ENCODE results near the gene TMEM25. TPM values are rescaled to one million over a fixed set of nuclear protein-coding genes. Genes with fewer than 3 reads are reported as not detected.
"Not testable (repeated sequence)": the region's sequence is repeated elsewhere in the genome, so short reads cannot be mapped to it uniquely, and the experiment has no call there.

Gene TMEM25
- total and polyA plus RNA-seq, 3 donors from 2014 or later: 16.4 to 46.8 (median 33.1) TPM

GRCh38 chr11:118572061-118572980 lies 41.3 kb downstream of the TMEM25 start, which contains the start of gene ARCN1:
Gene ARCN1, plus strand, starts transcription at chr11:118572409. Its CDS starts 139 bp downstream, at chr11:118572548.
- Histone ChIP-seq H3K36me3 (ENCODE audit: low read depth, missing control alignments) (no peaks in the 10 kb centered on the region), H3K4me1 (peaks cover 9% of the 10 kb centered on the region), H3K9me3 (no peaks in the 10 kb centered on the region), H3K4me3 (peak within 1 kb of the TSS; percentile 88 to 98), H3K27me3 (no peaks in the 10 kb centered on the region), H3K27ac (peak within 1 kb of the TSS; percentile 96 to 99)
- peak; percentile 87 for DNase-seq
- WGBS, 2 donors: 0 to 1% methylated on average over 14 to 46 of the region's 55 CpGs
- TF ChIP-seq POLR2A (IDR thresholded peaks at IDR 0.05) (no peak), CTCF (IDR thresholded peaks at IDR 0.05) (no peak)
- intact Hi-C loops (cut with DNase I; ENCODE audit: low total_unique reads): no loop called here

GRCh38 chr11:118572981-118573550 lies 42.1 kb downstream of the TMEM25 start:
- no peak for TF ChIP-seq POLR2A (IDR thresholded peaks at IDR 0.05)
- no peak for TF ChIP-seq CTCF (IDR thresholded peaks at IDR 0.05)

GRCh38 chr11:118574636-118575035 lies 43.6 kb downstream of the TMEM25 start:
- H3K4me1 ChIP-seq: peaks cover 9% of the 10 kb centered on the region
- intact Hi-C loops (cut with DNase I; ENCODE audit: low total_unique reads): no loop called here
- 64 to 71% methylated on average over 7 of the region's 7 CpGs for WGBS, 2 donors
- no peaks in the 10 kb centered on the region for H3K27me3 ChIP-seq
- no peaks in the 10 kb centered on the region for H3K9me3 ChIP-seq
- no peak overlapping the region for H3K27ac ChIP-seq
- TF ChIP-seq CTCF (IDR thresholded peaks at IDR 0.05) (no peak), POLR2A (IDR thresholded peaks at IDR 0.05) (no peak)
- H3K4me3 ChIP-seq: no peak overlapping the region
- DNase-seq: no peak
- no peaks in the 10 kb centered on the region for H3K36me3 ChIP-seq (ENCODE audit: low read depth, missing control alignments)

More at GRCh38 chr11:118572981-118573550, 42.1 kb downstream of the TMEM25 start:
- H3K27me3 ChIP-seq: no peaks in the 10 kb centered on the region
- no peak for DNase-seq
- intact Hi-C loops (cut with DNase I; ENCODE audit: low total_unique reads): no loop called here
- H3K4me3 ChIP-seq: peak overlapping the region; percentile 88 to 98
- H3K9me3 ChIP-seq: no peaks in the 10 kb centered on the region
- no peaks in the 10 kb centered on the region for H3K36me3 ChIP-seq (ENCODE audit: low read depth, missing control alignments)
- WGBS, 2 donors: 0 to 1% methylated on average over 10 of the region's 10 CpGs
- peak overlapping the region; percentile 96 to 99 for H3K27ac ChIP-seq
- peaks cover 9% of the 10 kb centered on the region for H3K4me1 ChIP-seq

GRCh38 chr11:118577995-118578394 lies 47.0 kb downstream of the TMEM25 start:
- H3K4me1 ChIP-seq; H3K4me3 ChIP-seq; intact Hi-C loops (cut with DNase I; ENCODE audit: low total_unique reads); DNase-seq; H3K27ac ChIP-seq; H3K9me3 ChIP-seq; H3K27me3 ChIP-seq; H3K36me3 ChIP-seq (ENCODE audit: low read depth, missing control alignments): not testable (repeated sequence)

GRCh38 chr11:118581057-118581456 lies 50.1 kb downstream of the TMEM25 start:
- no peak overlapping the region for H3K27ac ChIP-seq
- H3K4me3 ChIP-seq: no peak overlapping the region
- H3K4me1 ChIP-seq: peaks cover under 1% of the 10 kb centered on the region
- intact Hi-C loops (cut with DNase I; ENCODE audit: low total_unique reads): no loop called here
- 69 to 73% methylated on average over 6 of the region's 6 CpGs for WGBS, 2 donors
- DNase-seq: no peak
- H3K9me3 ChIP-seq: no peaks in the 10 kb centered on the region
- no peaks in the 10 kb centered on the region for H3K27me3 ChIP-seq
- TF ChIP-seq POLR2A (IDR thresholded peaks at IDR 0.05) (no peak), CTCF (IDR thresholded peaks at IDR 0.05) (no peak)
- H3K36me3 ChIP-seq (ENCODE audit: low read depth, missing control alignments): peaks cover 3% of the 10 kb centered on the region

Measured in testis (tissue), 3 donors.